ENCODE results near the gene RSBN1L. TPM values are rescaled to one million over a fixed set of nuclear protein-coding genes. Genes with fewer than 3 reads are reported as not detected.

Gene RSBN1L
- total RNA-seq, 1 donor from 2014 or later: 7.8 TPM

DNA sequence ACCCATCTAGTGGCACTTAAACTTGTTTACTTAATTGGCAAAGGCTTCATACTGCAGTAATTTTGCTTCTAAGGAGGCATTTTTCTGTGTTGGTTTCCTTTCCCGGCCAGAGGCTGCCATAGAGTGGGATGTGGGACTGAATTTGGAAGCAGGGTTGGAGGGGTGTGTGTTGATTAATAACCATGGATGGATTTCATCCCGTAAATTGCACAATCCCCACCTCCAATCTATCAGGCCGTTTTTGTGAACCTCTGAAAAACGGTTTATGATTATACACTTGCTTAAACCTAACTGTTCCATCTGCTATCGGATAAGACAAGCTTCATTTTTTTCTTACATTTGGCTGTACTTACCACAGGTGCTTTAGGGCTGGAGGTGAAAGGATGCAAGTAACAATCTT, 100.7 kb downstream of the RSBN1L start:
- H3K4me1 ChIP-seq: peaks cover 61% of the 10 kb centered on the region
- no peak for DNase-seq
- peaks cover 15% of the 10 kb centered on the region for H3K36me3 ChIP-seq
- intact Hi-C loops (cut with micrococcal nuclease): no loop called here
- TF ChIP-seq, protein P1, sequence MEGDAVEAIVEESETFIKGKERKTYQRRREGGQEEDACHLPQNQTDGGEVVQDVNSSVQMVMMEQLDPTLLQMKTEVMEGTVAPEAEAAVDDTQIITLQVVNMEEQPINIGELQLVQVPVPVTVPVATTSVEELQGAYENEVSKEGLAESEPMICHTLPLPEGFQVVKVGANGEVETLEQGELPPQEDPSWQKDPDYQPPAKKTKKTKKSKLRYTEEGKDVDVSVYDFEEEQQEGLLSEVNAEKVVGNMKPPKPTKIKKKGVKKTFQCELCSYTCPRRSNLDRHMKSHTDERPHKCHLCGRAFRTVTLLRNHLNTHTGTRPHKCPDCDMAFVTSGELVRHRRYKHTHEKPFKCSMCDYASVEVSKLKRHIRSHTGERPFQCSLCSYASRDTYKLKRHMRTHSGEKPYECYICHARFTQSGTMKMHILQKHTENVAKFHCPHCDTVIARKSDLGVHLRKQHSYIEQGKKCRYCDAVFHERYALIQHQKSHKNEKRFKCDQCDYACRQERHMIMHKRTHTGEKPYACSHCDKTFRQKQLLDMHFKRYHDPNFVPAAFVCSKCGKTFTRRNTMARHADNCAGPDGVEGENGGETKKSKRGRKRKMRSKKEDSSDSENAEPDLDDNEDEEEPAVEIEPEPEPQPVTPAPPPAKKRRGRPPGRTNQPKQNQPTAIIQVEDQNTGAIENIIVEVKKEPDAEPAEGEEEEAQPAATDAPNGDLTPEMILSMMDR (IDR thresholded peaks at IDR 0.05; ENCODE audit: borderline replicate concordance): no peak
- peak overlapping the region; percentile 97 for H3K4me3 ChIP-seq
- H3K9me3 ChIP-seq (replicated peaks): no peaks in the 10 kb centered on the region
- H3K27ac ChIP-seq (replicated peaks): no peak overlapping the region
- H3K27me3 ChIP-seq (ENCODE audit: low read depth): no peaks in the 10 kb centered on the region

DNA sequence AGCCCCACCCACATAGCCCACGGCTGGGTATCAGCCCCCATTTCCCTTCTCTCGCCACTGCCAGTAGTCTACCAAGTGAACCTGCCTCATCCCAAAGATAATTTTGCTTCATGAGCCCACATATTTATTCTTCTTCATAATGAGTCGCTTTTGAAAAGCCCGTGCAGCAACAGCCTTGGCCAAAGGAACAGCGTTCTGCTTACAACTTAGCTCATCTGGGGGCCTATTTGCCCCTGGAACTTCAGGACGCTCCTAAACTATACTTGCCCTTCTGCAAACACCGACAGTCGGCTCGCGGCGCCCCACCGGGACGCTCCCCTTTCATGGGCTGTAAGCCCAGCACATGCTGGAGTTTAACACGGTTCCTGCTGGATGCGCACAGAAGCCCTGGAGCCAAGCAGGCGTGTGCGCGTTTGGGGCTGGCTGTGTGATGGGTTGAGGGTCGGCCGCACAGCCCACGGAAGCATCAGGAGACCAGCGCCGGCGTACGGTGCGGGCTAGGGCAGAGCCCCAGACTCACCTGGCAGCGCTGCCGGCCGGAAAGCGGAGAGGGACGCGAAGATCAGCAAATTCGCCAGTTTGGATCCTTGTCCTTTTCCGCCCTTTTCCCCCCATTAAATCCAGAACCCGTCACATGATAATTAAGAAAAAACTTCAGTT, 101.6 kb downstream of the RSBN1L start:
- Histone ChIP-seq H3K9me3 (replicated peaks) (no peaks in the 10 kb centered on the region), H3K4me3 (peak overlapping the region; percentile 97), H3K27me3 (ENCODE audit: low read depth) (no peaks in the 10 kb centered on the region), H3K27ac (replicated peaks) (peak overlapping the region; percentile 88), H3K36me3 (peaks cover 15% of the 10 kb centered on the region), H3K4me1 (peaks cover 61% of the 10 kb centered on the region)
- peak; percentile 35 for DNase-seq
- TF ChIP-seq, protein P1 (IDR thresholded peaks at IDR 0.05; ENCODE audit: borderline replicate concordance): no peak
- intact Hi-C loops (cut with micrococcal nuclease): no loop called here

DNA sequence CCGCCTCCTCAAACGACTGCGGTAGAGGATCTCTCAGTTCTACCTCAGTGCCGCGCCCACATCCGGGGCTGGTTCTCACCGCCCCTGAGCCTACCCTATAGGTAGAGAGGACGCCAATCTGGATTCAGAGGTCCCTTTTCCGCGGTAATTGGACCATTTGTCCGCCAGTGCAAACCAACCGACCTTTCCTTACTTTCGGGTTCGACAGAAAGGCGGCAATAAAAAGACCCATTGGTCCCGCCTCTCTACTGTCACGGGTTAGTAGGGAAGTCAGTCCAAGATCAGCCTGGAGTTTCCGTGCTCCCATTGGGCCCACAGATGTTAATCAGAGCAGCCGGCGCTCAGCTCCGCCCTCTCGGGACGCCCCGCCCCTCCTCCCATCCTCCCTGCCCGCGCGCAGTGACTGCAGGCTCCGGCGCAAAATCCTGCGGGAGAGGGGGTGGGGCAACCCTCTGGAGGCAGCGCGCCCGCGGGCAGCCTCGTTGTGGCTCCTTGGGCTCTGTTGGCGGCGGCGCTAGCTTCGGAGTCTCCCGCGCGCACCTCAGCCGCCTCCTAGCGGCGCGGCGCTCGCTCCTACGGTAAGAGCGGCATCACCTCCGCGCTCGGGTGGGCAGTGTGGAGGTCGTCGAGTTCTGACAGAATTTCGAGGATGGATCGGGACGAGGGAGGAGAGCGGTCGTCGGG, 102.3 kb downstream of the RSBN1L start, which contains the start of the genes PHTF2 and TMEM60:
Gene PHTF2 (plus strand): TSS at position 380 of the 684 bp plus-strand sequence.
Gene TMEM60 (minus strand): TSS at position 41 of the 684 bp plus-strand sequence. CDS start 4,061 bp downstream, outside the sequence.
- no peaks in the 10 kb centered on the region for H3K9me3 ChIP-seq (replicated peaks)
- intact Hi-C loops (cut with micrococcal nuclease): no loop called here
- H3K36me3 ChIP-seq: peaks cover 15% of the 10 kb centered on the region
- peak; percentile 99 for DNase-seq
- H3K4me3 ChIP-seq: peak within 1 kb of the TSS; percentile 97
- H3K27me3 ChIP-seq (ENCODE audit: low read depth): no peaks in the 10 kb centered on the region
- TF ChIP-seq, protein P1 (IDR thresholded peaks at IDR 0.05; ENCODE audit: borderline replicate concordance): peak; percentile 59
- peak within 1 kb of the TSS; percentile 88 for H3K27ac ChIP-seq (replicated peaks)
- peaks cover 64% of the 10 kb centered on the region for H3K4me1 ChIP-seq

DNA sequence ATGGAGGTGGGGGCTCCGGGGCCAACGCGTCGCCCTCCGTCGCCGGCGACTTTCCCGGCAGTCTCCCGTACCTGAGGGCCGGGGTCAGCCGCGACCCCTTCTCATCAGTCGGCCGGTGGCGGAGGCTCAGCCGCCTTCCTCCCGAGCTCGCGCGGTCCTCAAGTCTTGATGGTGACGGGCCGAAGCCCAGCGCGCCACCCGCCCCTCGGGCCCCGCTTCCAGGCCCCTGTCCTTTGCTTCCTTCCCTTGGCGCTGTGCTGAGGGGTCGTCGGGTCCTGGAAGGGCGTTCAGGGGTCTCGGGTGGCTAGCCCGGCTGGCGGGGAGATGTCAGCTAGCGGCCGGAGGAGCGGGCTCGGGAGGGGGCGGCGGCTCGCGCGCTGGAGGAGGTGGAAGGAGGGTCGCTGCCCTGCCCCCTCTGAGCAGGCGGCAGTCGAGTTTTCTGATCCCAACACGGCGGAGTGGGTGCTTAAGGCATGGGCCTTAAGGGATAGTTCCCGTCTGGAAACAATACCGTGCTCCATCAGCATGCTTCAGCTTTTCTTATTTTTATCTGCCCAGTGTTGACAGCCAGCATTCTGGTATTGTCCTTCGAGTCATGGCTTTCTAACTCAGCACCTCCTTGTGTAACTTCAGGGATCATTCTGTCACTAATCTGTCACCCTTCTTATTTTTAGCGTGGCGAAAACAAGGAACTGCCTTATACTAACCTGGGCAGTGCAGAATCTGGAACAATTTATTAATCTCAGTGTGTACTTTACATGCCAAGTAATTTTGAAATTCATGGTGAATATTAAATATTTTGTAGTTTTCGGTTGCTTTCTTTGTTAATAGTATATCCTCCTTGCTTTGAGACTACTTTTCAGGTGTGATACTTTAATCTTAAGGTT, 103.1 kb downstream of the RSBN1L start:
- peaks cover 7% of the 10 kb centered on the region for H3K36me3 ChIP-seq
- TF ChIP-seq, protein P1 (IDR thresholded peaks at IDR 0.05; ENCODE audit: borderline replicate concordance): no peak
- intact Hi-C loops (cut with micrococcal nuclease): no loop called here
- H3K4me1 ChIP-seq: peaks cover 62% of the 10 kb centered on the region
- H3K9me3 ChIP-seq (replicated peaks): no peaks in the 10 kb centered on the region
- H3K27me3 ChIP-seq (ENCODE audit: low read depth): no peaks in the 10 kb centered on the region
- DNase-seq: peak; percentile 36
- peak overlapping the region; percentile 88 for H3K27ac ChIP-seq (replicated peaks)
- H3K4me3 ChIP-seq: peak overlapping the region; percentile 97

DNA sequence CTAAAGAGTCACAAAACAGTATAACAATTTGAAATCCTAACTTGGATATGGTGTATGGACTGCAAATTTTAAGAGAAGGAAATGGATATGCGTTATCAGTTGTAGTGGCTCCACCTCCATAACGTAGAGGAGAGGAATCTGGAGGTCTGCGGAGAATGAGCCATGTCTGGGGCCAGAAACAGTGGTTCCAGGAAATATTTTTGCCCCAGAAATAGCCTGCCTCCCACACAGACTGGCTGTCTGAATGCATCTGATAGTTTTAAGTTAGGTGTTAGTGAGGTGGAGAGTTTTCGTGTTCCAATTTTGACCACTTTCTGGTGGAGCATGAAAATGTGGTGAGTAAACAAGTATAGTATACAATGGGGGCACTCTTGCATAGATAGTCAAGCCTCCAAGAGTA, 103.9 kb downstream of the RSBN1L start:
- TF ChIP-seq, protein P1 (IDR thresholded peaks at IDR 0.05; ENCODE audit: borderline replicate concordance): no peak
- H3K4me1 ChIP-seq: peaks cover 60% of the 10 kb centered on the region
- DNase-seq: no peak
- H3K9me3 ChIP-seq (replicated peaks): peaks cover 3% of the 10 kb centered on the region
- no peaks in the 10 kb centered on the region for H3K27me3 ChIP-seq (ENCODE audit: low read depth)
- no peaks in the 10 kb centered on the region for H3K36me3 ChIP-seq
- H3K4me3 ChIP-seq: peak overlapping the region; percentile 97
- peak overlapping the region; percentile 88 for H3K27ac ChIP-seq (replicated peaks)
- intact Hi-C loops (cut with micrococcal nuclease): no loop called here
